Glomerular endothelial cell (primary cell): Measurements from ENCODE around the gene NOP14. TPM values are rescaled to one million over a fixed set of nuclear protein-coding genes. Genes with fewer than 3 reads are reported as not detected.
"Not testable (repeated sequence)": the region's sequence is repeated elsewhere in the genome, so short reads cannot be mapped to it uniquely, and the experiment has no call there.

ENCODE experiments used
- DNase-seq: peaks from one replicate; pipeline ENCODE4 v3.0.0-alpha.2; 2011; ENCODE audit warnings: low read depth, low spot score; ENCODE audit errors: extremely low read depth
- total RNA-seq: library from RNA; depleted of rRNA; stranded (reverse); fragments of >200 nt; gene quantifications from 2 replicates; pipeline ENCODE4 v1.2.3, GENCODE V29; 2015

Gene NOP14
- total RNA-seq, 1 donor from 2014 or later = 33.2 TPM

DNA sequence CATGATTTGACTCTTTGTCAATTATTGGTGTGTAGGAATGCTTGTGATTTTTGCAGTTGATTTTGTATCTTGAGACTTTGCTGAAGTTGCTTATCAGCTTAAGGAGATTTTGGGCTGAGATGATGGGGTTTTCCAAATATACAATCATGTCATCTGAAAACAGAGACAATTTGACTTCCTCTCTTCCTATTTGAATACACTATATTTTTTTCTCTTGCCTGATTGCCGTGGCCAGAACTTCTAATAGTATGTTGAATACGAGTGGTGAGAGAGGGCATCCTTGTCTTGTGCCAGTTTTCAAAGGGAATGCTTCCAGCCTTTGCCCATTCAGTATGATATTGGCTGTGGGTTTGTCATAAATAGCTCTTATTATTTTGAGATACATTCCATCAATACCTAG lies 44.9 kb downstream of the NOP14 start:
- DNase-seq = not testable (repeated sequence)

DNA sequence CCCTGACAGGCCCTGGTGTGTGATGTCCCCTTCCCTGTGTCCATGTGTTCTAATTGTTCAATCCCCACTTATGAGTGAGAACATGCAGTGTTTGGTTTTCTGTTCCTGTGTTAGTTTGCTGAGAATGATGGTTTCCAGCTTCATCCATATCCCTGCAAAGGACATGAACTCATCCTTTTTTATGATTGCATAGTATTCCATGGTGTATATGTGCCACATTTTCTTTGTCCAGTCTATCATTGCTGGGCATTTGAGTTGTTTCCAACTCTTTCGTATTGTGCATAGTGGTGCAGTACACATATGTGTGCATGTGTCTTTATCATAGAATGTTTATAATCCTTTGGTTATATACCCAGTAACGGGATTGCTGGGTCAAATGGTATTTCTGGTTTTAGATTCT lies 46.5 kb downstream of the NOP14 start:
- not testable (repeated sequence) for DNase-seq

DNA sequence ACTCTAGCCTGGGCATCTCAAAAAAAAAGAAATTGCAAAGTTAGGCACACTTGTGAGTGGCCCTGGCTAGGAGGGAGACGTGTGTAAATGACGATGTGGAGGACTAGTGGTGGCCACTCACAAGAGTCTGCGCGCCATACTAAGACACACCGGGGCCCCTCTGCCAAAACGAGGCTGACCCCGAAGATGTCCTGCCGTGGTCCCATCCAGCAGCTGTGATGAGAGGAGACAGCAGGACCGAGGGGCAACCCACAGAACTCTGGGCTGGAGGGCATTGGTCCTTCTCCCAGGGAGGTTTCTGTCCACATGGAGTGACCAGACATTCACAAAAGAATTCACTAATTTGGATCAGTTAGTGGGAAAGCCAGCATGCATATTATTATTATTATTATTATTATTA lies 47.4 kb downstream of the NOP14 start:
- DNase-seq = no peak

DNA sequence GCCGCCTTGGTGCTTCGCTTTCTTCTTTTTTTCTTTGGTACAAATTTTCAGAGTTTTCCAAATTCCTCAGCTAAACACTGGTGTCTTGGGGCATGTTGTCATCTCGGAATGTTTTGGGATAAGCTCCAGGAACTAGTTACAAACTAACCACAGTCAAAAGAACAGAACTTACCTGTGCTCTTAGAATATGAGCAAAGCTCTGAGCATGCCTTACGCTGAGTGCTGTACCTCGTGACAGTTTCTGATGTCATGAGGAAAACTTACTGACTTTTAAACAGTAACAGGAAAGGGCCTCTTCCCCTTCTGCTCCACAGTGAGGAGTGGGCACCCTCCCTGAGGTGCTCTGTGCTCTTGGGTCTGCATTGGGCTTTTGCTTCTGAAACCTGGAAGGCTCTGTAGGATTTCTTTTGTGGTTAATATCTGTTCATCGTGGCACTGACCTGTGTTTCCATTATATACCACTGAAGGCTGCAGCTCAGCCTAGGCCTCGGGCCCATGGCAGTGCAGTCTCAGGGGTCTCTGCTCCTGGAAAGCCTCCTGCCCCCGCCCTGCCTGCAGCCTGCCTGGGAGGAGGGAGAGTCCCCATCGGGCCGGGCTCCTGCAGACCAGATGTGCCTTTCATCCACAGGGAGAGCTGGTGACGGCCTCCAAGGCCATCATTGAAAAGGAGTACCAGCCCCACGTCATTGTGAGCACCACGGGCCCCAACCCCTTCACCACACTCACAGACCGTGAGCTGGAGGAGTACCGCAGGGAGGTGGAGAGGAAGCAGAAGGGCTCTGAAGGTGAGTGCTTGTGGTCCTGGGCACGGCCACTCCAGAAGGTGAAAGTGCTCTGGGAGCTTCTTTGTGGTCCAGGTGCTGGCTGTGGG lies 48.7 kb downstream of the NOP14 start:
- DNase-seq = no peak

GRCh38 chr4:2913168-2913567 lies 50.0 kb downstream of the NOP14 start:
- no peak for DNase-seq

DNA sequence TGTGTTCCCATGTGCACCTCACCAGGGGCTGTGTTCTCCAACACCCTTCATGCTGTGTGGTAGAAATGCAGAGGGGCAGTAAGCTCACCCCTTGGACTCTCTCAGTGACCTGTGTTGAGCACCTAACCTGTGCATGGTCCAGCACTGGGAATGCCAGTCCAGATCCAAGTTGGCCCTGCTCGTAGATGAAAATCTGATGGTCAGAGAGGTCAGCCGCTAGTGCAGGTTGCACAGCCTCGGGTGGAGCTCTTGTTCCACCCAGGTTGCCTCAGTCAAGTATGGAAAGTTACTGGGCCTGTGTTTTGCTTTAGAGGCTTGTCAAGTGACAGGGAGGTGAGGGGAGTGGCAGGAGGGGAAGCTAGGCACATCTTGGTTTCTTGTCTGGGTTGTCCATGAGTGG lies 51.3 kb downstream of the NOP14 start:
- no peak for DNase-seq

DNA sequence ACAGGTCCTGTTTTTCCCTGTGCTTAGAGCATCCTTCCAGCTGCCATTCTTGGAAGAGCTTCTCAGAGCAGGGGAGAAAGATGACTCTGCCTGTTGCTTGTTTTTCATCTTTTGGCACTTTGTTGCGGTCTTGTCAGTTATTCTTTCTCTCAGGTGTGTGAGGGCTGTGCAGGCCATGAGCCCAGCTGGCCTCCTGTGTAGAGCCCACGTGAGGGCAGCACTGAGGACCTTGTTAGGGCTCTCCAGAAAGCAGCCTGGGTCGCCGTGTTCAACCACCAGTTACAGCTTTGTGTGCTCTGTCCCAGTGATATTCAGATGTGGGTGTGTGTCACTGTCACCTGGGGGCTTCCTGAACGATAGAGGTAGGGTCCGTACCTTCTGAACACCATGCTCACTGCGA lies 52.8 kb downstream of the NOP14 start:
- DNase-seq = no peak

DNA sequence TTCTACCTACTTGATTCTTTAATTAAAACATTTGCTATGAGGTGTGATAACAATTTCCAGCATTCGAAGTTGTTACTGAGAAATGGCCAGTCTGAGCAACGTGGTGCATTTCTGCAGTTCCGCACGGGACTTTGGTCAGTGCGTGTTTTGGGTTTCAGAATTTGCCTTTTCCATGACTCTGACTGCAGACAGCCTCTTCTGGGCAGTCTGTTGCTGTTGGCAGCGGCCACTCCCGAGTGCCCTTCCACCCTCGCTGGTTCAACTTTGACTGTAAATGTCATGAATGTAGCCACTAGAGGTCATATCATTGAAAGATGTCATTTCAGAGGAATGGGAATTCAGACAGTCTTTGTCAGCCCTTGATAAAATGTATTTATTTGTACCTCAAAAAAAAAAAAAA lies 53.6 kb downstream of the NOP14 start:
- DNase-seq = no peak

DNA sequence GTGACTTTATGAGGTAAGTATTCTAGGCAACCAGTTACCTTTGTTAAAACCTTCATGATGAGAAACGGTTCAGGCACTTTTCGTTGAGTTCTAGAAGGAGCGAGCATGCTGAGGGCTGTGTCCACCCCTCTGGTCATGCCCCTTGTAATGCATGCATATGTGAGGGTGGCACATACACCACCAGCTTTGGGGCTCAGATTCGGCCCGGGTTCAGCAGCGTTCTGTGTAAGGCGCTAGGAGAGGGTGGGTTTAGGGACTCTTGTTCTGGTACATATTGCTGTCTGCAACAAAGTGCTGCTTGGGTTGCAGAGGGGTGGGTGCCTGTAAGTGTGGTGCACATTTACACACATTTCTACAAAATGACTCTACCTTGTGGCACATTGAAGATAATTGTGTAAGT lies 54.5 kb downstream of the NOP14 start:
- DNase-seq = no peak

DNA sequence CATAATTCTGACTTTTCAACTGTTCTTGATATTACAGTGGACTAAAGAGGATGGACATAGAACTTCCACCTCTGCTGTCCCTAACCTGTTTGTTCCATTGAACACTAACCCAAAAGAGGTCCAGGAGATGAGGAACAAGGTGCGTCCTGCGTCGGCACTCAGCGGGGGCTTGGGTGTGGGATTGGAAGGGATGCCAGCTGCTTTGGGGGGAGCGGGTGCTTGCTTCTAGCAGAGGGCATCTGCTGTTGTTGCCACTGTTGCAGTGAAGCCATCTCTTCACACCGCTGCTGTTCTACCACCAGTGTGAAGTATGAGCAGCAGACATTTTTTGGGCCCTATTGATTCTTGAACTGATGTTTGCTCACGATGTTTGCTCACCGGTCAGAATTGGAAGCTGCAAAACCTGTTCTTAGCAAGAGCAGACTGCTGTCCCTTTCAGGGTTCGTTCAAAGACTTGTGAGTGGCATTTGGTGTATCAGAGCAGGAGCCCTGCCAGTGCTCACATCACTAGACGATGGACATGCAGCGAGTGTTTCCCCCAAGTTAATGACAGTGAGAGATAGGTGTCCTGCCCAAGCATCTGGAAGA lies 55.4 kb downstream of the NOP14 start:
- no peak for DNase-seq

- no peak for DNase-seq
Measured at GRCh38 chr4:2907226-2907625, 56.0 kb downstream of the NOP14 start.

DNA sequence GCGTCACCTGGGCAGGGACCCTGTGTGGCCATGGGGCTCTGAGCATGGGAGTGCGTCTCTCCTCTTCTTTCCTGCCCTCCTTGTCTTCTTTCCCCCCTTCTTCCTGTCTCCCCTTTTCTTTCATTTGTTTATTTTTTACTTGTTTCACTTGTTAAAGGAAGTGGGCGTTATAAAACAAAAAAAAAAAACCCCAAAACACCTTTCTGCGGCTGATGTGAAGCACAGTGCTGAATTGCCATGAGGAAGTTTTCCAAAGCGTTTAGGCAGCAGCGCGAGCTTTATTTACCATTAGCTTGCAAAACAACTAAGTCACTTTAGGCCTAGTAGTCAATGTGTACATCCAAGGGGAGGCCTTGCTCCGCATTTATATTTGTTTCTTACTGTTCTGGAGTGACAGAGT lies 57.0 kb downstream of the NOP14 start:
- no peak for DNase-seq

DNA sequence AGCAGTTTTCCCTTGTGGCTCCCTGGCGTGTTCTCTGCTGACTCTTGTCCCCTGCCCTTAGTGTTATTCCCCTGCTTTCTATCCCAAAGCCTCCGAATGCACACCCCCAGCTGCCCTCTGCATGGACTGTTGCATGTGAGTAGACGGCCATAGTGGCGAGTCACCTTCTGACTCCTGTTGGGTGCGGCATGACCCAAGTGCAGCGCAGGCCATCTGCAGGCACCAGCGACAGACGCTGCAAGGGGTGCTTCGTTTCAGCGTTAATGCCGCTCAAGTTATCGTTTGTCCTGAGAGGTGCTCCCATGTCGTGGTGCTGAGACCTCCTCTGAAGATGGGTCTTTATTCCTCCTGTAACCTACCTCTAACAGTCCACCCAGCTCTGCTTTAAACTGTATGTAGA lies 57.7 kb downstream of the NOP14 start:
- no peak for DNase-seq

- DNase-seq = no peak
Measured at GRCh38 chr4:2902126-2902525, 61.1 kb downstream of the NOP14 start.

DNA sequence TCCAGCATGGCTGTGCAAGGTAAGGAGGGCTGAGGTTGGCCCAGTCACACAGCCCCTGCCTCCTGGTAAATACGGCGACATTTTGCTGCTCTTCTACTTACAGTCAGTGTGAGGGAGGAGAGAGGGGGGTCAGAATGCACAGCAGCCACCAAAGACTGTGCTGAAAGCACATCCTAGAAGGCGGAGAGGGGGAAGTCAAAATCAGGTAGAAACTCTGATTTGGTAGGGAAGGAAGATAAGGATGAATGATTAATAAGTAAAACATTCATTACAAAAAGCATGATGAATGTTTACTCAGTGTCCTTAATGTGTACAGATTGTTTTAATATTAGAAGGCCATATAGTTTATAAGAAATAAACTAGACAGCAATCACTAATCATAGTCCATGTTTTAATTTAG lies 62.0 kb downstream of the NOP14 start:
- no peak for DNase-seq

GRCh38 chr4:2900741-2901140 lies 62.5 kb downstream of the NOP14 start:
- DNase-seq = no peak

GRCh38 chr4:2898001-2898400 lies 65.2 kb downstream of the NOP14 start:
- no peak for DNase-seq

GRCh38 chr4:2893772-2894171 lies 69.4 kb downstream of the NOP14 start:
- no peak for DNase-seq

DNA sequence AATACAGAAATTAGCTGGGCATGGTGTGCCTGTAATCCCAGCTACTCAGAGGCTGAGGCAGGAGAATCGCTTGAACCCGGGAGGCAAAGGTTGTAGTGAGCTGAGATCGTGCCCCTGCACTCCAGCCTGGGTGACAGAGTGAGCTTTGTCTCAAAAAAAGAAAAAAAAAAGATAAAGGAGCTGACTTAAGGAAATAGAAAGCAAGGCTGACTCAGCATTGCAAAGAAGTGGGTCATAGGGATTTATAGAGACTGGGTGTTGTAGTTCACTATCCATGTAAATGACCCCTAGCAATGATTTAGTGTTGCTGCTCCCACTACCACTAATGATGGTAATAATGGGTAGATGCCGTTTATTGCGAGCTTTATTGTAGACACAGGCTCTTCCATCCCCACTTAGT lies 71.9 kb downstream of the NOP14 start:
- no peak for DNase-seq

DNA sequence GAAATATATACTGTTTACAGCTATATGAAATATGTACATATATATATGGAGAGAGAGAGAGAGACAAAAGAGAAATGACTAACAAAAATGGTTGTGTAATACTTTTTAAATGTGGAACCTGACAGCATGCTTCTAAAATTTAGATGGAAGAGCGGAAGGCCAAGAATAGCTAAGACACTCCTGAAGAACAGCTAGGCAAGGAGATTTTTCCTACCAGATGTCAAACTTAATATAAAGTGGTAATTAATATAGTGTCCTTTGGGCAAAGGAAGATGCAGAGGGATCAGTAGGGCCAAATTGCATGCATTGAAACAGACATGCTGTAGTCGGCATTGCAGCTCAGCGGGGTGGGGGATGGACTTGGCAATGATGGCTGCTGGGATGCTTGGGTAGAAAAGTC lies 74.3 kb downstream of the NOP14 start:
- no peak for DNase-seq
